ENCODE results near the gene CYTH1.

CYTH1 gene

GRCh38 chr17:78804777-78805176, 22.7 kb upstream of the CYTH1 start:
- DNase-seq (ENCODE audit: low read depth): no peak

GRCh38 chr17:78803186-78803845, 21.2 kb upstream of the CYTH1 start:
- DNase-seq (ENCODE audit: low read depth): no peak

DNA sequence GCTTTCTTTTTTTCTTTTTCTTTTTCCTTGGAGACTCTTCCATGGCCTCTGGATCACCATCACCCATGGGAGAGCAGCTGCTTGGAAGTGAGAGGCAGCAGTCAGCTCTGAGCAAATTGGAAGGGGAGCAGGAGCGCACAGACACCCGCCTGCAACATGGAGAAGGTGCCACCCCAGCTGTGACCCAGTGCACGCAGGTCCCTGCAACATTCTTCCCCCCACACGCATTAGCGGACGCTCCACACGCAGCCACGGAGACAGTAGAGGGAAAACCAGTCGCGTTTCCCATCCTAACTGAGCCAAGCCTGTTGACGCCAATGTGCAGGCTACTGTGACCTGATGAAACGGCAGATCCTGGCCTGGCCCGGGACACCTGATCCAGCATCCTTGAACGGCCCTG, 20.4 kb upstream of the CYTH1 start:
- DNase-seq (ENCODE audit: low read depth): no peak

- no peak for DNase-seq (ENCODE audit: low read depth)
Measured at GRCh38 chr17:78802008-78802407, 19.9 kb upstream of the CYTH1 start.

GRCh38 chr17:78800132-78800931, 18.3 kb upstream of the CYTH1 start:
- DNase-seq (ENCODE audit: low read depth): no peak

DNA sequence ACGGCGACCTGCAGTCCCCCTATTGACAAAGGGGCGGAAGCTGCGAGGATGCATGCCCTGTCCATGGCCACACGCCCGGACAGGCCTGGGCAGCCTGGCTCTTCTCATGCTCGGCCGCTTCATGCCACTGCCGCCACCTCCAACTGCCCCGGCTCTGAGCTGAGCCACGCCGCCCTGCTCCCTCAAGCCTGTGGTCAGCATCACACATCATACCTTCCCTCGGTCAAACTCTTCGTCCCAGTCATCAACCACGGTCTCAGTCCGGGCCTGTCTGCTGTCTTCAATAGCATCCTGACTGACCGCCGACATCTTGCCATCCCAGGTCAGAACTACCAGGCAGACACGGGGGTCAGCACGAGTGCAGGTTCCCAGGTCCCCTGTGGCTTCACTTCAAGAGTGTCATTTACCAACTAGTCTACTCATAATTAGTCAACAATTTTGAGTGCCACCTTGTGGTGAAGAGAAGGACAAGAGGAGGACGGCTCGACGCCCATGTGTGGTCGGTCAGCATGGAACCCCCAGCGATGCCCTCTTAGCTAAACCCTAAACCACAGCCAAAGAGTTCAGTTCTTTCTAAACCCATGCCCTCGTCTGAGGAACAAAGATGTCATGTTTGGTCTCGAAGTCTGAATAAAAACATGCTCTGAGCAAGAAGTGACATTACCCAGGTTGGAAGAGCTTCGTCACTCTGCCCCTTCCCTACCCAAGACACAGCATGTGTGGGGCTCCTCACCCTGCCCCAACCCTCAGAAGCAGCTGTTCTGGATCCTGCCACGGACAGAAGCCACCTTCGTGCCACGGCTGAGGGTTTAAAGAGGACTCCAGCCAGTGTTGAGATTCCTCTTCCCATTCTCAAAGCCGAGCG, 16.9 kb upstream of the CYTH1 start:
- no peak for DNase-seq (ENCODE audit: low read depth)

DNA sequence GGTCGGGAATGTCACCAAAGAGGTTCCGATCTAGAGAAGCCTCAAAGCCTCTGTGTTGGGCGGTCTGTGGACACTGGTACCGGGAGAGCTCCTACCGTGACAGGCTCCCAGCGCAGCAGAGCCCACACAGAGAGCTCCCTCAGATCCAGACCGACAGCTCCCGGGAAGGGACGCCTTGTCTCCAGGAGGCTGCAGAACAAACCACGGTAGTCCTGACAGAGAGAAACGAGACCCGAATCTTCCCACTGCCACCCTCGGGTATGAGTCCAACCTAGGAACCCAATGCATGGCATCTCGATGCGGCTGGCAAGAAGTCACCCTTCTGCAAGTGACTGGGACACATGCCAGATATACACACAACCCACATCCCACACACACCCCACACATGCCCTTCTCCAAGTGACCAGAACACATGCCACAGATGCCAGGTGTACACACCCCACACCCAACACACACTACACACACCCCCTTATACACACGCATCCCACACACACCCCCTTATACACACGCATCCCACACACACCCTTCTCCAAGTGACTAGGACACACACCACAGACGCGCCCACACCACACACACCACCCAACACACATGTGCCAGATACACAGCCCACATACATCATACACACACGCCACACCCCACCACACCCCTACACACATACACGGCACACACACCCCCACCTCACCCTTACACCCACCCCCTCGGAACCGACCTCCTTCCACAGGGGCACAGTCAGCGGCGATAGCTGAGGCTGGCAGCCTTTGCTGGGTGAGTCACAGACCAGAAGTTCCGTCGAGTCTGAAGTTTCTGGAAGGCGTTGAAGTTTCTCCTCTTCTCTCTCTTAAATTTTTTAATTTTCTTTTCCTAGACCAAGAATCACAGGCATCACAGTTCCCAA, 15.9 kb upstream of the CYTH1 start:
- no peak for DNase-seq (ENCODE audit: low read depth)

GRCh38 chr17:78797213-78797612, 15.1 kb upstream of the CYTH1 start:
- DNase-seq (ENCODE audit: low read depth): no peak

DNA sequence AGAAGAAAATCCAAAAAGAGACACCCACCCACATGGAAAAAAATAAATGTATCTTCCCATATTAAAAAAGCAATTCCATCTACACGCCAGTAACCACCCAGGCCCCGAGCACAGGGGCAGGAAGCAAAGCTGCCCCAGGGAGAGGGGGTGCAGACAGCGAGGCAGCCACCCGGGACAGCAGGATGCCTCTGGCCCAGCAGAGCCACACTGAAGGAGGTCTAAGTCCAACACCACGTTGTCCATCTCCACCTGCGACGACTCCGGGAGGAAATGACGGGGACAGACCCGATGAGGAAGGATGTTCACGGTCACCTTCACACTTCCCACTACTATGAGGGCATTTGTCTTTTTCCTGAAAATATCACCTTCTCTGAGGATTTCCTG, 14.4 kb upstream of the CYTH1 start:
- DNase-seq (ENCODE audit: low read depth): no peak

DNA sequence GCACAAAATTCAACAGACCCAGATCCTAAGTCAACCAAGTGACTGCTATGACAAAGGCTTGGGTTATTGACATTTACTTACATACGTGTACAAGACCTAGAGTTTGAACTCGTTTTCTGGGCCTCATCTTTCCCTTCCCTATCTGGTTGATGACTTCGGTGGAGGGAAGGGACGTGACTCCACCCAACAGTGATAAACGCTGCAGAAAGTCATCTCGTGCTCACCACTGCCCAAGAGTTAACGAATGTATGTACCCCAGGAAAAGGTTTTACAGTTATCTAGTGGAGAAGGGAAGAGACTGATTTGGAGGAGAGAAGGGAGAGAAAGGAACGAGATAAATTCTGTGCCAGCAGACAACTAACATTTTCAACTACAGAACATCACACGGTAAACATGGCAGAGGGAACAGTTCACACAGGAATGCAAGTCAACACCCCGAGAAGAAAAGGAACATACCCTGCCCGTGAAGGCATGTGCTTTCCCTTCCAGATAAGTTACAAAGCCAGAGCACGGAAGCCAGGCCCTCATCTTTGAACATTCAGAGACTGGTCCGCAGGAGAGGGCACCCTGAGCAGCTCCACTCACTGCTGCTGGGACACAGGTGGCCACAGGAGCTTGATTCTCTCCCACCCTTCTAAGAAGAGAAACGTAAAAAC, 13.9 kb upstream of the CYTH1 start:
- no peak for DNase-seq (ENCODE audit: low read depth)

DNA sequence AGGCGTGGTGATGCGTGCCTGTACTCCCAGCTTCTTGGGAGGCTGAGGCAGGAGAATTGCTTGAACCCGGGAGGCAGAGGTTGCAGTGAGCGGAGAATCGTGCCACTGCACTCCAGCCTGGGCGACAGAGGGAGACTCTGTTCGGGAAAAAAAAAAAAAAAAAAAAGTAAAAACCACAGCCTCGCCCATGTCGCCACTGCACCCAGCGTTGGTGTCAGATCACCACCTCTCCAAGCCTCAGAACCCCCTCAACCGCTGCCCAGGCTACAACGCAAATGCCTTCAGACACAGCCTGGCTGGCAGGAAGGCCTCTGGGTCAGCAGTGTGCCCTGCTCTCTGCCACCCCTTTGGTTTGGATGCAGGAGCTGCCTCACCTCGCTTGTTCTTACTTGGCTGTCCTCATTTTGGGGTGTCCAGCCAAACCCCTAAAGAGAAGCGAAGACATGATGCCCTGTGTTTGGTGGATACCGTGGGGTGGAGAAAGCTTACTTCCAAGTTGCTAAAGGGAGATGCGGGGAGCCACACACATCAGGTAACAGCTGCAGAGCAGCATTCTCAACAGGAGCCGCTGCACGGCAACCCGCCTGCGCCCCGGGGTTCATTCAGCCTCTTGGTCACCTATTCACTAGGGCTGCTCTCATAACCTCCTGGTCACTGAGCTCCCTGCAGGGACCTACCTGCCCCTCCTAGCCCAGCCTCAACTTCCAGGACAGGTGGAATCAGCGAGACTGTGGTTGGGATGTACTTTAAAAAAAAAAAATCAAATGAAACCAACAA, 13.0 kb upstream of the CYTH1 start:
- no peak for DNase-seq (ENCODE audit: low read depth)

GRCh38 chr17:78794399-78794798, 12.3 kb upstream of the CYTH1 start:
- no peak for DNase-seq (ENCODE audit: low read depth)

DNA sequence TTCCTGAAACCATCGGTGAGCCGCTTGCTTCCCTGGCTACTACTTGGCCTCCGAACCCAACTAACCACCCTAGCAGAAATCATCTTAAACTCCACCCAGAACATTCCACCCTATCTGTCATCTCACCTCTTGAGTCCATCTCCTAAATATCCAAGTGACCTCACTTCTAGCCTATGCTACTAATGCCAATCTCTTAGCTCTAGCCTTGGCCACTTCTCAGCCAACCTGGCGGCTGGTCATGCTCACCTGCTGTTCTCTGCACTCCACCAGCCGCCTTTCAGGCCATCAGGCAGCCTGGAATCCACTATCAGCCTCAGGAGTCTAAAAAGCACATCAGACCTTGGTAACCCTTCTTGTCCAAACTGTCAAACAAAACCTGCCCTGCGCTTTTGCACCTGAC, 11.9 kb upstream of the CYTH1 start:
- no peak for DNase-seq (ENCODE audit: low read depth)

DNA sequence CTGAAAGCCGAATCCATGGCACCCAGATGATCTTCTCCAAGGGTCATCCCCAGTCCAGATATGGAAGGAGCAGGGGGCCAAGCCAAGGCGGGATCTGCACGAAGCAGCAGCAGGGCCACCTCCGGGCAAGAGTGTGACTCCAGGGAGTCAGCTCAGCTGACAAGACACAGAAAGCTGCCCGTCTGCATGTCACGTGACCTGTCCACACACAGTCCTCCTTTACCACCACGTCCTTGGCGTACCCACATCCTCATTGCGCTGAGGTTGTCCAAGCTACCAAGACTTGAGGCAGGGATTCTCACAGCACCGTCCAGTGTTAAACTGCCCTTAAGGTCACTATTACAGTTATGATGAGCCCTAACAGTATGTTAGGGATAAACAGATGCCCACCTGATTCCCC, 11.3 kb upstream of the CYTH1 start:
- no peak for DNase-seq (ENCODE audit: low read depth)

- no peak for DNase-seq (ENCODE audit: low read depth)
Measured at GRCh38 chr17:78791840-78792709, 10.0 kb upstream of the CYTH1 start.

DNA sequence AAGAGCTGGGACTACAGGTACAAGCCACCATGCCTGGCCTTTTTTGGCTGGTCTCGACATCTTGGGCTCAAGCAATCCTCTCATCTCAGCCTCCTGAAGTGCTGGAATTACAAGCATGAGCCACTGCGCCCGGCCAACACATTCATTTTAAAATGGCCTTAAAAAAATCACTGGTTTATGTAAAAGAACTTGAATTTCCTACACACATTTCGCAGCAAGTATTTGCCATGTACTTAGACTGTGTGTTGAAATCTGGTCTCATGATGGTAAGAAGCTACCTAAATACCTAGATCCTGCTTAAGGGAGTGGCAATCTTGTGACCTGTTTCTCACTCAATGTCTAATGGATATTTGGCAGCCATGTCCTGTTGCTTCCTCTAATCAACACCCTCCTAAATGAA, 8.5 kb upstream of the CYTH1 start:
- DNase-seq (ENCODE audit: low read depth): no peak

DNA sequence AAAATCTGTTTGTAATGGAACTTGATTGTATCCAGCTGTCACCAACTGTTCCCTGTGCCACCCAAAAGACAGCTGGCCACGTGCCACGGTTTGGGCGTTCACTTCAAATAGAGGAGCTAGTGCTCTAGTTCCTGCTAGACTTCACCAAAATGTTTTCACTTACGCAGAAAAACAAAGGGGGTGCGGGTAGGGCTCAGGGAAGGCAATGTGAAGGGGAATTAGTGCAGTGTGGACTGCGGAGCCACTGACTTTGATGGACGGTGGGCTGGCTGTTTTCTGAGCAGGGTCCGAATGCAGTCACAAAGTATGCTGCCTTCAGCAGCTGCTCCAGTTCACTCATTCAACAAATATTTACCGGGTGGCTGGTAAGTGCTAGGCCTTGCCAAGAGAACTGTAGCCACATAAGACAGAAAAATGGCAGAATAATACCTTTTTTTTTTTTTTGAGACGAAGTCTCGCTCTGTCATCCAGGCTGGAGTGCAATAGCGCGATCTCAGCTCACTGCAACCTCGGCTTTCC, 7.6 kb upstream of the CYTH1 start:
- DNase-seq (ENCODE audit: low read depth): no peak

- no peak for DNase-seq (ENCODE audit: low read depth)
Measured at GRCh38 chr17:78789149-78789662, 7.1 kb upstream of the CYTH1 start.

DNA sequence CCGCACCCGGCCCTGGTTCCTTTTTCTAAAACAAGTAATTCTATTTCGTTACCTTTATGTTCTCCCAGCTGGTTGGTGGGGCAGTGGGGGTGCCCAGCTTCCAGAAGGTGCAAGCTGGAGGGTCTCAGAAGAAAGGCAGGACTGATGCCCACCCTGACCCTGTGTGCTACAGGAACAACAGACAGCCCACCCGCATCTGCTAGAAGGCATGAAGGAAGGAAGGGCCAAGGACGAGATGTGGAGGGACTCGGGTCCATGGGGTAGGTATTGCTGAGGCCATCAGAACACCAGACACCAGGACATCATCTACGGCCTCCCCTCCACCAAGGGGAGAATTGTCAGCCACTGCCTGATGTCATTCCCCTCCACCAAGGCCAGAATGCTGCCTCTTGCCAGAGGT, 6.4 kb upstream of the CYTH1 start:
- DNase-seq (ENCODE audit: low read depth): no peak
